Femur (tissue), 1 donor: ENCODE data around the gene NGLY1.

ENCODE experiments used
- DNase-seq: peaks from one replicate; pipeline ENCODE4 v3.0.0-alpha.2; 2017

The NGLY1 gene

DNA sequence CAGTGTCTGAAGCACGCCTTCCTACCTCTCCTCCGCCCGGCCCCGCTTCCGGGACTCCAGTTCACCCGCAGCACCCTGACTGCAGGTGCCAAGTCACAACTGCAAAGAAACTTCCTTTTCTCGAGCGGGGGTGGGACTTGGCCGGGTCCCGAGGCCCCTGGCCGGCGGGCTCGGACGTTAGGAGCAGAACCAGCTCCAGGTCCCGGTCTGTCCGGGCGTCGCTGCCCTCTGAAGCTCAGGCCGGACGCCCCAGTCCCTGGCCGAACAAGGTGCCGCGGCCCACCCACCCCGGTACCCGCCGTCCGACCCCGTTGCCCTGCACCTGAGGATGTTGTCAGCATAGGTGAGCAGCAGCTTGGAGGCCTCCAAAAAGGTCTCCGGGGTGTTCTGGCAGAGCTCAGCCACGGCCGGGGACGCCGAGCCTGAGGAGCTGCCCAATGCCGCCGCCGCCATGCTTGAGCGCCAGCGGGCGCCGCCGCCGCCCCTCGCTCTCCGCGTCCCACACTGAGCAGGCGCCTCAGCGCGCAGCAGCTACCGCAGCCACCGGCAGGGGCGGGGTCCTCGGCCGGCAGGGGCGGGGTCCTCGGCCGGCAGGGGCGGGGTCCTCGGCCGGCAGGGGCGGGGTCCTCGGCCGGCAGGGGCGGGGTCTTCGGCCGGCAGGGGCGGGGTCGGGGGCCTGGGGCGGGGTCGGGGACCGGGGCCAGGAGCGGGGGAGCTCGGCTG lies at the start of gene NGLY1:
NGLY1 (minus strand) TSS at position 506 of the 723 bp plus-strand sequence; CDS start at position 453, 53 bp downstream.
- peak; percentile 90 for DNase-seq

GRCh38 chr3:25831578-25831977 lies 48.3 kb upstream of the NGLY1 start:
- peak; percentile 27 for DNase-seq

- peak; percentile 51 for DNase-seq
Measured at GRCh38 chr3:25830373-25831280, 47.4 kb upstream of the NGLY1 start.

DNA sequence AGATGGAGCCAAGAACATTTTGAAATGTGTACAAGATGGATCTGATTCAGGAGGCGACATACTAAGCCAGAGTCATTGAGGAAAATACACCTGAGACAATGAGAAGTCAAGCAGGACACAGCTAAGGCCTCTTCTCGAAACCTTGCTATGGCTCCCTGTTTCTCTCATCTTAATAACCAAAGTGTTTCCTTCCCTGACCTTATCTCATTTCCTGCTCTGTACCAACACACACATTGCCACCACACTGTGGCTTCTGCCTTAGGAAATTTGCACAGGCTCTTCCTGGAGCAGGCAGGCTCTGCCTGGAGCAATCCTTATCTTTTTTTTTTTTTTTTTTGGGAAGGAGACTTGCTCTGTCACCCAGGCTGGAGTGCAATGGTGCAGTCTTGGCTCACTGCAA lies 43.3 kb upstream of the NGLY1 start:
- DNase-seq = no peak

- DNase-seq = no peak
Measured at GRCh38 chr3:25823314-25823713, 40.1 kb upstream of the NGLY1 start.

DNA sequence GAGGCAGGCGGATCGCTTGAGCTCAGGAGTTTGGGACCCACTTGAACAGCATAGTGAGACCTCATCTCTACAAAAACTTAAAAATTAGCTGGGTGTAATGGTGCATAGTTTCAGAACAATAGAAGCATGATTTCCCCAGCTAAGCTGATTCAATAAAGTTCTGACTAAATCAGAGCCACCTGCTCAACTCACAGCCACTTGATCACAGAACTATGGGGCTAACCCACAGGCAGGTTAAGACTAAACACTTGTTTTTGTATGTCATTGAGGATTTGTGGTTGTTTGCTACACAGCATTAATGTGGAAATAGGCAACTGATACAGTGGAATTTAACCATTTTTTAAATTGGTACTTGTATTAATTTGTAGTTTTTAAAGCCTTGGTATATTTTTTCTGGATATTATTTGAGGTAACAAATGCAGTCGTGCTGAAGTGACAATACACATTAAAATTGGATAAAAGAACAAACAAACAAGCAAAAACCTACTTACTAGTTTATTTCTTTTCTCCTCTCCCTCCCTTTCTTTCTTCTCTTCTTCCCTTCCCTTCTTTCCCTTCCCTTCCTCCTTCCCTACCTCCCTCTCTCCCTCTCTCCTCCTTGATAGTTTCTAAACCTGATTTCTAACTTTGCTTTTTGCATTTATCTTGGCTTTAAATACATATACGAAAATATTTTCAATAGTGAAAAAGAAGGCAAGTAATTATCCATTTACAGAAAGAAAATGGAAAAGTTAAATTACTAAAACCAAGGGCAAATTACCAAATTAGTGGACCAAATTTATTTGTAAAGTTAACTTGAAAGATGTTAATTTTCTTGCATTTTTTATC lies 38.7 kb upstream of the NGLY1 start:
- DNase-seq = no peak

GRCh38 chr3:25820816-25821486 lies 37.7 kb upstream of the NGLY1 start:
- no peak for DNase-seq

GRCh38 chr3:25820366-25820765 lies 37.1 kb upstream of the NGLY1 start:
- no peak for DNase-seq

GRCh38 chr3:25818335-25818734 lies 35.1 kb upstream of the NGLY1 start:
- no peak for DNase-seq

GRCh38 chr3:25817638-25818037 lies 34.4 kb upstream of the NGLY1 start:
- no peak for DNase-seq

DNA sequence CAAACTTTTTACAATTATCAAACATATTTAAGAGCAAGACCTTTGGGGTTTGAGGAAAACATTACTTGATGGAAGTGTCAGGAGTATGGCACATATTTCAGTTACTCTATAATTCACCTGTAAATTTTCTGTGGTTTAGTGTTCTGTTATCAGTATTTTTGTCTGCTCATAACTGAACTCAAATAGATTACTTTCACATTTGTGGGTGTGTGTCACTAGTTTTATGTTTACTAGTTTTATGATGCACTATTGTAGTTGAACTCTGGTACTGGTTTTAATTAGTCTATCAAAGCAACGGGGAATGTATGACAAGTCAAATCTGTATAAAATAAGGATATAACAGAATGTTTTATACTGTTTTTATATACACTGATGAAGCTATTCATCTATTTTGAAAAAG lies 33.9 kb upstream of the NGLY1 start:
- no peak for DNase-seq

GRCh38 chr3:25812644-25813043 lies 29.4 kb upstream of the NGLY1 start:
- DNase-seq = no peak

- no peak for DNase-seq
Measured at GRCh38 chr3:25804676-25805075, 21.4 kb upstream of the NGLY1 start.

GRCh38 chr3:25803833-25804232 lies 20.6 kb upstream of the NGLY1 start:
- no peak for DNase-seq

DNA sequence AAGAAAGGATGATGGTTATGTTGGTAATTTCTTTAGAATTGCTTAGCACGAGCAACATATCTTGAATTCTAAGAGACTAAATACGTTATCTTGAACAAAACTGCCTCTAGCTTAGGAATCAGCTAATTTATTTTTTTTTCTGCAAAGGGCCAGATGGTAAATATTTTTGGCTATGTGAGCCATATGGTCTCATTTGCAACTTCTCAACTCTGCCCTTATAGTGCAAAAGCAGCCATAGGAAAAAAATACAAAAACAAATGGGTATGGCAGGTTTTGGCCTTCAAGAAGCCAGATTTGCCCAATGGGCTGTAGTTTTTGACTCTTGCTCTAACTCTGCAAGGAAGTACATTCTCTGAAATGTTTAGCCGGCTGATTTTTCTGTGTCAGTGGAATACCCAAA lies 18.5 kb upstream of the NGLY1 start:
- DNase-seq = no peak

DNA sequence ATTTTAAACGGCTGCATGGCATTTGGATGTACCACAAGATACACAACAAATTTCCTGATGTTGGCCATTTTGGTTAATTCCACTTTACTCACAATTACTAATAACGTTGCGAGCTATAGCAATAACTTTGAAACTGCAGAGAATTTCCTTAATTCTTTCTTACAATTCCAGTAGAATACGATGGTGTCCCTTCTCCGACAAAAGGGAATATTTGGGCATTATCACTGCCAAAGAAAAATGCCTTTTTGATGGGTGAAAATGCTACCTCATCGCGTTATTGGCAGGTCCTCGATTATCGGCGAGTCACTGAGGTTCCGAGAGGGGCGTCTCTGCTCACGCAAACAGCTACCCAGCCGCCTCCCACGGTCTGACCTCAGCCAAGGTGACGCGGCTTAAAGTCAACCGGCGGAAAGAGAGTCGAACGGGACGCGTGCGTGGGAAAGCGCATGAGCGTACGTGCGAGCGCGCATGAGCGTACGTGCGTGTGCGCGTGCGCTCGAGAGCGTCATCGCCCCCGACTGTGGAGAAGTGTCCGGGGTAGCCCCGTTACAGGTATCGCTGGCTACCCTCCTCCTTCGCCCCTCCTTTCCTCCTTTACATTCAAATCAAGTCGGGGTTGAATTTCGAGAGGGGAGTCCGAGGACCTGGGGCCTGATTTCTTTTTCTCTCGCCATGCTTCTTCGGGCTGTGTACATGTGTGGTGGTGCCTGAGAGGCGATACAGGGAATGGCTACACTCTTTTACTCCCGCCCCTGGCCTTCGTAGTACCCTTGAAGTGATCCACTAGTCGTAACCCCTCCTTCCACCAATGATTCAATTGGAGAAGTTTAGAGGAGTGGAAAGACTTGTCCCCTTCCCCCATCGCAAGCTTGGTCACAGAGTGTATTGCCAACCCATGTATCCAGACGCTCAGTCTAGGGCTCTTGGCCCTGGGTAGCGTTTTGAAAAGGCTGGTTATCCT lies 6.6 kb upstream of the NGLY1 start, which contains the start of gene OXSM:
OXSM (plus strand) TSS at position 495 of the 961 bp plus-strand sequence. CDS start 931 bp downstream, outside the sequence.
- peak; percentile 92 for DNase-seq

GRCh38 chr3:25789209-25789595 lies 6.0 kb upstream of the NGLY1 start:
- no peak for DNase-seq

GRCh38 chr3:25787689-25788088 lies 4.4 kb upstream of the NGLY1 start:
- DNase-seq = no peak

DNA sequence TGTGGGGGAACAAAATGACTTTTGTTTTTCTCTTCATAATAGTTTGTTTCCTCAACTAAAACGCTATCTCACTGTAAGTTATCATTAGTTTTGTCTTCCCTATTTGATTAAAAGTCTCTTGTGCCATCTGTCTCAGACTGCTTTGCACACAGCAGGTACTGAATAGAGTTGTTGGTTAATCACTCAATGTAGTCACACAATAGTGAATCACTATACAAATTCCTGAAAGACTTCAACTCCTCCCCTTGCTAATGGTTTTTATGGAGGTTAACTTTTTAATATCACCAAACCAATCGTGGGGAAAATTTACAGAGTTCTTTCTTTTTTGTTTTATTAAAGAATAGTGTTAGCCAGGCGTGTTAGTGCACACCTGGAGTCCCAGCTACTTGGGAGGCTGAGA lies 2.6 kb upstream of the NGLY1 start:
- no peak for DNase-seq

DNA sequence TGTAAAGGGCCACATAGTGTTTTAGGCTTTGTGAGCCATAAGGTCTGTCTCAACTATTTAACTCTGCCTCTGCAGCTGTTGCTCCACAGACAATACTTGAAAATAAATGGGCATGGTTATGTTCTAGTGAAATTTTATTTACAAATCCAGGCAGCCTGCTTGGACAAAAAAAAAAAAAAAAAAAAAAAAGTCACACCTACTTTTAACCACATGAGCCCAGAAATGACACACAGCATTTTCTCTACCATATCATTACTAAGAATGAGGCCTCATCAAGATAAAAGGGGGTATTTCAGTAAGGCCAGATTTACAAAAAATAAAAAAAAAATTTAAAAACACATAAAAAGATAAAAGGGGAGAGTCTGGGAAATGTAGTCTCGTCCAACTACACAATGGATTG lies 1.7 kb upstream of the NGLY1 start:
- no peak for DNase-seq
